Activated CD8-positive, alpha-beta memory T cell treated with anti-CD3 and anti-CD28 coated beads, Interleukin-2, amount 10 ng/mL, durations not matched to agents 7 days and 5 days (primary cell): ENCODE results near the gene PRR16. TPM values are rescaled to one million over a fixed set of nuclear protein-coding genes. Genes with fewer than 3 reads are reported as not detected.
"Not testable (repeated sequence)": the region's sequence is repeated elsewhere in the genome, so short reads cannot be mapped to it uniquely, and the experiment has no call there.

Experiments
- ATAC-seq: fragments of 150-1000 bp; cut with Tn5 transposase; one replicate; pipeline ENCODE4 v1.10.0; 2021; ENCODE audit warnings: moderate library complexity
- CTCF ChIA-PET: fragments of 350-600 bp; sonication (Branson Sonifier 250); formaldehyde crosslinking; loops from one replicate; lab custom pipeline; 2021; ENCODE audit warnings: antibody characterized with exemption; lab: Charles Lee
- DNase-seq: peaks from one replicate; pipeline ENCODE4 v3.0.0-alpha.2; 2020
- H3K27ac Mint-ChIP-seq: one replicate; pipeline ENCODE4 v1.8.0; 2021; ENCODE audit warnings: mild to moderate bottlenecking, mixed read lengths
- H3K27me3 Mint-ChIP-seq: one replicate; pipeline ENCODE4 v1.8.0; 2021; ENCODE audit warnings: mixed read lengths
- H3K36me3 Mint-ChIP-seq: one replicate; pipeline ENCODE4 v1.8.0; 2021; ENCODE audit warnings: mild to moderate bottlenecking, mixed read lengths
- H3K4me1 Mint-ChIP-seq: one replicate; pipeline ENCODE4 v1.8.0; 2021; ENCODE audit warnings: mixed read lengths
- H3K4me3 Mint-ChIP-seq: one replicate; pipeline ENCODE4 v1.8.0; 2021; ENCODE audit warnings: mild to moderate bottlenecking, moderate library complexity, mixed read lengths
- H3K9me3 Mint-ChIP-seq: one replicate; pipeline ENCODE4 v1.8.0; 2022; ENCODE audit warnings: low read depth, mixed read lengths
- total RNA-seq, 2 experiments: library from RNA; stranded (reverse); gene quantifications; one replicate each; pipeline ENCODE4 v1.2.3, GENCODE V29; 2021

Gene PRR16
- total RNA-seq, 2 experiments from 2014 or later = not detected

DNA sequence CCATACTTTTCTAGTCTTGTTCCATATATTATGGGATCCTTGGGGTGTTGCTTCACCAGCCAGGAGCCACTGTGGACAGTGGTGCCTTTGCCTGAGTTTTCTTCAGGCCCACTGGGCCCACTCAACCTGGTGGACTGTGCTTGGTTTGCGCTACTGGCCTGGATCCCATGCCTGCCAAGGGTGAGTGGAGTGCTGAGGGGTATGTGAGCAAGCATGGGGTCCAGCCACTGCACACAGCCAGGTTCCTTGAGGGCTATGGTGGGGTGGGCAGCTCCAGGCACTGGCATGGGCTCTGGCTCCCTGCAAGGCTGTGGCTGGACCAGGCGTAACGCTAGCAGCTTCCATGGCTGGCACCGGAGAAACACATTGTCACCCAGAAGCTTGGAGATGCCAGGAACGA, 13.2 kb upstream of the PRR16 start:
- no peaks in the 10 kb centered on the region for H3K27me3 Mint-ChIP-seq
- no peak overlapping the region for H3K4me3 Mint-ChIP-seq
- no peaks in the 10 kb centered on the region for H3K9me3 Mint-ChIP-seq
- no peak for ATAC-seq
- CTCF ChIA-PET = no interaction called here
- no peak for DNase-seq
- no peaks in the 10 kb centered on the region for H3K4me1 Mint-ChIP-seq
- H3K27ac Mint-ChIP-seq = no peak overlapping the region
- no peaks in the 10 kb centered on the region for H3K36me3 Mint-ChIP-seq

DNA sequence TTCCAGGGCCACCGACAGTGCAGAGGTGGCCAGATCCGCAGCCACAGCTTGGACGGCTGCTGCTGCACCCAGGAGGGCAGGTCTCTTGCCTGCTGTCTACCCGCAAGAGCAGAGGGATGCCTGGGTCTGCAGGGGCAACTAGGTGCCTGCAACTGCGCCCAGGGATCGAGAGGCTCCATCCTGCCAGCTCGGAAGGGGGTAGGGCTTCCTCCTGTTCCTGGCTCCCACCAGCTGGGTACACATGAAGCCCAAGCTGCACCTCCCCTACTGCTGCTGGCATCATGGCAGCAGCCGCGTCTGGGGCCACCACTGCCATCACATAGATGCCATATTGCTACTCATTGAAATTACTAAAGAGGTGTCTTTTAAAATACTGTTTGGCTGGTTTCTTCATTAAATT, 12.7 kb upstream of the PRR16 start:
- ATAC-seq (no peak), DNase-seq (no peak)
- CTCF ChIA-PET = no interaction called here
- no peak overlapping the region for H3K27ac Mint-ChIP-seq
- H3K36me3 Mint-ChIP-seq = no peaks in the 10 kb centered on the region
- H3K4me1 Mint-ChIP-seq = no peaks in the 10 kb centered on the region
- H3K9me3 Mint-ChIP-seq = no peaks in the 10 kb centered on the region
- H3K4me3 Mint-ChIP-seq = no peak overlapping the region
- H3K27me3 Mint-ChIP-seq = no peaks in the 10 kb centered on the region

DNA sequence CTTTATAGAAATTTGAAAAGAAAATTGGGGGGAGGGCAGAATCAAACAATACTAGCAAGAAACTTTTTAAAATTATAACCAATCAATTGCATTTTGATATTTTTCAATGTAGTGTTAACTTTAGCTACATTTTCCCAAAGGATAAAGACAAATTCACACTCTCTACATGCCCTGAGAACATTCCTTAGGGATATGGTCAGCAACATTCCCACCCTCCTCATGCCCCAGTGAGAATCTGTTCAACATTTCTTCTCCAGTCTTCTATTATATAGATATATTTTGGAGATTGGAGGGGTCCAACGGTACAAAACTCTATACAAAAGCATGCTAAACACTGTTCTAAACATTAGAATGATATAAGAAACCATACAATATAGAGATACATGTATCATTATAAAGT, 11.6 kb upstream of the PRR16 start:
- H3K4me3 Mint-ChIP-seq = no peak overlapping the region

GRCh38 chr5:120454094-120454798, 9.9 kb upstream of the PRR16 start:
- ATAC-seq (no peak), DNase-seq (no peak)
- CTCF ChIA-PET = no interaction called here
- Mint-ChIP-seq H3K4me3 (no peak overlapping the region), H3K9me3 (no peaks in the 10 kb centered on the region), H3K27me3 (no peaks in the 10 kb centered on the region), H3K27ac (no peak overlapping the region), H3K36me3 (no peaks in the 10 kb centered on the region), H3K4me1 (no peaks in the 10 kb centered on the region)

More for the DNA sequence above, 11.6 kb upstream of the PRR16 start:
- Mint-ChIP-seq H3K27ac (no peak overlapping the region), H3K36me3 (no peaks in the 10 kb centered on the region), H3K9me3 (no peaks in the 10 kb centered on the region), H3K27me3 (no peaks in the 10 kb centered on the region), H3K4me1 (no peaks in the 10 kb centered on the region)
- no peak for ATAC-seq
- DNase-seq = no peak
- CTCF ChIA-PET = no interaction called here

DNA sequence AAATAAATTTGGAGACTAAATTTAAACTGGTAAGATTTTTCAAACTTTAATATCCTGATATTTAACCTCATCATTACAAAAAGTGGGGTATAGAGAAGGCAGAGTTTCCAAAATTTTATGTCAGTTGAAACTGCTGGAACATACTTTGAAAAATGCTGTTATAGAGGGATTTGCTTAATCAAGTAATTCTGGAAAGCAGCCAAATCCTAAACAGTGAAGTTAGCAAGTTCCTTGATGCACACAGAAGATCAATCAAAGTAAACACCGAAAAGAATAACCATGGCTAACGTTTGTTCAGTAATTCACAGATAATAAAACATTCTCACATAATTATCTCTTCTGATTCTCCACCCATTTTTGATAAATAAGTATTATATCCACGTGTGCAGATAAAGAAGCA, 8.1 kb upstream of the PRR16 start:
- CTCF ChIA-PET = no interaction called here
- ATAC-seq (no peak), DNase-seq (no peak)
- Mint-ChIP-seq H3K4me3 (no peak overlapping the region), H3K4me1 (no peaks in the 10 kb centered on the region), H3K27ac (no peak overlapping the region), H3K36me3 (no peaks in the 10 kb centered on the region), H3K9me3 (no peaks in the 10 kb centered on the region), H3K27me3 (no peaks in the 10 kb centered on the region)

DNA sequence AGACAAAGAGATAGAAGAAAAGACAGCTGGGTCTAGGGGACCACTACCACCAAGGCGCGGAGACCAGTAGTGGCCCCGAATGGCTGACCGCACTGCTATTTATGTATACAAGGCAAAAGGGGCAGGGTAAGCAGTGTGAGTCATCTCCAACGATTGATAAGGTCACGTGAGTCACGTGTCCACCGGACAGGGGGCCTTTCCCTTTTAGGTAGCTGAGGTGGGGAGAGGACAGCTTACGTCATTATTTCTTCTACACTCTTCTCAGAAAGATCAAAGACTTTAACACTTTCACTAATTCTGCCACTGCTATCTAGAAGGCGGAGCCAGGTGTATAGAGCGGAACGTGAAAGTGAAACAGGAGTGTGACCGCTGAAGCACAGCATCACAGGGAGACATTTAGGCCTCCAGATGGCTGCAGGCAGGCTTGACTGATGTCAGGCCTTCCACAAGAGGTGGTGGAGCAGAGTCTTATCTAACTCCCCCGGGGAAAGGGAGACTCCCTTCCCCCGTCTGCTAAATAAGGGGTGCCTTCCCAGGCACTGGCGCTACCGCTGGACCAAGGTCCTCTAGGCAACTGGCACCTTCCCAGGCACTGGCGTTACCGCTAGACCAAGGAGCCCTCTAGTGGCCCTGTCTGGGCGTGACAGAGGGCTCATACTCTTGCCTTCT, 6.1 kb upstream of the PRR16 start:
- Mint-ChIP-seq H3K27ac (peak overlapping the region; percentile 9), H3K4me1 (no peaks in the 10 kb centered on the region), H3K9me3 (no peaks in the 10 kb centered on the region), H3K27me3 (peaks cover 10% of the 10 kb centered on the region), H3K36me3 (no peaks in the 10 kb centered on the region), H3K4me3 (peak overlapping the region; percentile 47)
- DNase-seq (peak; percentile 66), ATAC-seq (peak; percentile 74)
- CTCF ChIA-PET = no interaction called here

GRCh38 chr5:120458508-120458847, 5.6 kb upstream of the PRR16 start:
- ATAC-seq, H3K4me1 Mint-ChIP-seq, H3K27ac Mint-ChIP-seq, CTCF ChIA-PET, DNase-seq, H3K4me3 Mint-ChIP-seq, H3K9me3 Mint-ChIP-seq, H3K36me3 Mint-ChIP-seq: not testable (repeated sequence)
- peaks cover 15% of the 10 kb centered on the region for H3K27me3 Mint-ChIP-seq

DNA sequence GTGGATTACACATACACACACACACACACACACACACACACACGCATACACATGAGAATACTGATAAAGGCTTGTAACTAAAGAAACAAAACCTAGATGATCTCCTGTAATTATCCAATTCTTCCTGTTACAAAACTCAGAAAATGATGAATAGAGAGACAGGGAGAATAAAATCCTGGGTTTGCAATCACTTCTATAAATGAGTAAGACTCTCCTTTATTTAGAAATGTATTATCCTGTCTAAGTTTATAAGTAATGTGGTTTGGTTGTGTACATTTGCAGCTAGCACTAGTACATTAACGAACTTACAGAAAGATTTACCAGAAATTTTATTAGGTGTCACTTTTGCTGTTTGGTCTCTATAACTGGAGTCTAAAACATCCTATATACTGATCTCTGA, 2.8 kb upstream of the PRR16 start:
- CTCF ChIA-PET = no interaction called here
- Mint-ChIP-seq H3K4me1 (peaks cover 4% of the 10 kb centered on the region), H3K9me3 (no peaks in the 10 kb centered on the region), H3K36me3 (peaks cover 1% of the 10 kb centered on the region), H3K4me3 (no peak overlapping the region), H3K27ac (no peak overlapping the region), H3K27me3 (peaks cover 39% of the 10 kb centered on the region)
- no peak for ATAC-seq
- DNase-seq = no peak

GRCh38 chr5:120463006-120463680, 957 bp upstream of the PRR16 start:
- Mint-ChIP-seq H3K36me3 (peaks cover 1% of the 10 kb centered on the region), H3K4me1 (peaks cover 4% of the 10 kb centered on the region), H3K4me3 (no peak overlapping the region), H3K27me3 (peaks cover 47% of the 10 kb centered on the region), H3K27ac (no peak overlapping the region), H3K9me3 (no peaks in the 10 kb centered on the region)
- CTCF ChIA-PET = no interaction called here
- ATAC-seq (no peak), DNase-seq (no peak)

DNA sequence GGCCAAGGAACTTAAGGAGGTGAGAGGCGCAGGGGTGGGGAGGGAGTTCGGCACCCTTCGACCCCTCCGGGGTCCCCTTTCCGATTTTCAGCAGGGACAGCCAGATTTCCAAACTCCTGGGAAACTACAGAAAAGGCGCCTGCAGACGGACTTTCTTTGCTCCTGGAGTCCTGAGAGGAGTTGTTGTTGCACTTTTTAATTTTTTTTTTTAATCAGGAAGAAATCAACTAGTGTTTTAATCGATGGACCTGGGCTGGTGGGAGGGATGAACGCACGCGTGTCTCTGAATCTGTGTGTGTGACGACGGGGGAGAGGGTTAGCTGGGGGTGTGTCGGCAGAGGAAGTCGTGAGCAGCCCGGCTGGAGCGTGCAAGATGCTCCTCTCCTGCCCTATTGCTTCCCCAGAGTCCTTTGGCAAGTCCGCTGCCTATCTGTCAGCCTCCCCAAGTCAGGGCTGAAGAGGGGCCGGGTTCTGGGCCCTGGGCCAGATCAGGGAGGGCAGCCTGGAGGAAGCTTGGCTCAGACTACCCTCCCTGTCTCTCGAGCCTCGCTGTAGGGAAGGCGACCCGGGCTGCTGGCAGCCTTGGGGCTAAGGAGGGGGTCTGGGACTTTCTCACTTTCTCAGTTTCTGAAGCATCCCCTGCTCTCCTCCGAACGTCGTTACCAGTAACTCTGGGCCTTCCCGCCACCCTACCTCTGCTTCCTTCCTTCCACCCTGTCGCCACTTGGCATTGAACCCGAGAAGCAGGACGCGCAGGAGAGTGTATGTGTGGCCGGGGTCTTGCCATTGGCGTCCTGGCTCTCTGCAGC, 731 bp downstream of the PRR16 start:
- Mint-ChIP-seq H3K4me1 (peaks cover 4% of the 10 kb centered on the region), H3K4me3 (no peak overlapping the region), H3K36me3 (peaks cover 1% of the 10 kb centered on the region), H3K27me3 (peaks cover 47% of the 10 kb centered on the region), H3K27ac (no peak overlapping the region), H3K9me3 (no peaks in the 10 kb centered on the region)
- ATAC-seq (no peak), DNase-seq (no peak)
- CTCF ChIA-PET = no interaction called here

DNA sequence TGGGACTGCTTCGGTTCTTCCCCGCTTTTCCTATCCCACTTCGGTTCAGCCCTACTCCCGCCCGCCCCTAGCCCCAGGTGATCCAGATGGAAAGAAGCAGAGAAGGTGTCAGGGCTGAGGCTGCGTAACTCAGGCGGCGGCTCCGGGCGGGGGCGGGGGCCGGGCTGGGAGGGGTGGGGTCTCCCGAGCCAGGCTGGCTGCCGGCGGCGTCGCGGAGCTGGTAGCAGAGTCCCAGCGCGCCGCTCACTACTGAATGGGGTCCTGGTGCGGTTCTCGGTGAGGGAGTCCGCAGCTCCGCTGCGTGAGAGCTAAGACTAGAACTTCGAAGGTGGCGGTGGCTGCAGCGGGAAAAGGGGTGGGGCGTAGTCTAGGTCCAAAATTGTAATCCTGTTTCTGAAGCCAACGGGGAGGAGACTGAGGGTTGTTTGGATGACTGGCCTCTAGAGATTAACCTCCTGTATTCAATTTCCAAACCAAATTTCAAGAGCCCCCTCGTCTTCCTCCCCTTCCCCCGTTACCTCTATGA, 1.4 kb downstream of the PRR16 start:
- no peak overlapping the region for H3K27ac Mint-ChIP-seq
- H3K9me3 Mint-ChIP-seq = no peaks in the 10 kb centered on the region
- CTCF ChIA-PET = no interaction called here
- no peak for DNase-seq
- ATAC-seq = no peak
- H3K4me3 Mint-ChIP-seq = no peak overlapping the region
- peaks cover 47% of the 10 kb centered on the region for H3K27me3 Mint-ChIP-seq
- H3K4me1 Mint-ChIP-seq = peaks cover 4% of the 10 kb centered on the region
- peaks cover 1% of the 10 kb centered on the region for H3K36me3 Mint-ChIP-seq

- DNase-seq = no peak
- Mint-ChIP-seq H3K36me3 (peaks cover 1% of the 10 kb centered on the region), H3K9me3 (no peaks in the 10 kb centered on the region), H3K27ac (no peak overlapping the region), H3K27me3 (peaks cover 47% of the 10 kb centered on the region), H3K4me1 (peaks cover 4% of the 10 kb centered on the region), H3K4me3 (no peak overlapping the region)
- ATAC-seq = no peak
- CTCF ChIA-PET = no interaction called here
Observed at GRCh38 chr5:120466341-120467006, 2.4 kb downstream of the PRR16 start.

GRCh38 chr5:120471971-120472370, 7.9 kb downstream of the PRR16 start:
- no peaks in the 10 kb centered on the region for H3K36me3 Mint-ChIP-seq
- H3K4me1 Mint-ChIP-seq = no peaks in the 10 kb centered on the region
- CTCF ChIA-PET = no interaction called here
- H3K27me3 Mint-ChIP-seq = peaks cover 2% of the 10 kb centered on the region
- no peak for DNase-seq
- no peak for ATAC-seq
- H3K27ac Mint-ChIP-seq = no peak overlapping the region
- no peaks in the 10 kb centered on the region for H3K9me3 Mint-ChIP-seq
- H3K4me3 Mint-ChIP-seq = no peak overlapping the region
